SK-N-DZ (cell line): ENCODE results near the gene SMPX.

Experiments used
- DNase-seq: peaks from one replicate; pipeline ENCODE4 v3.0.0-alpha.2; 2015; ENCODE audit warnings: low spot score

SMPX gene

GRCh38 chrX:21715337-21715736, 42.6 kb downstream of the SMPX start:
- DNase-seq: peak; percentile 68

DNA sequence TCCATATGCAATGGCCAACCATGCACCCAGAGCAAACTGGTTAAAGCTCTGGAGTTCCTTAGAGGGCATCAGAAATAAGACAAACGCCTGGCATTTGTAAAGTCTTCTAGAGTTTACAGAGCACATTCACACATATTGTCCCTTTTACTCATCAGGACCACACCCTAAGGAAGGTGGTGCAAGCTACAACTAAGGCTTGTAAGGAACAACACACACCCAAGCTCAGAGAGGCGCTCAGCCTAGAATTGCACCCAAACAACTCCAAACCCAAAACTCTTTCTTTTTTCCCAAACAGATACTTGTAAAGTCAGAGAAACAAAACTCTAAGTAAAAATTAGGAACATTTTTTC, 46.1 kb downstream of the SMPX start:
- DNase-seq: no peak

DNA sequence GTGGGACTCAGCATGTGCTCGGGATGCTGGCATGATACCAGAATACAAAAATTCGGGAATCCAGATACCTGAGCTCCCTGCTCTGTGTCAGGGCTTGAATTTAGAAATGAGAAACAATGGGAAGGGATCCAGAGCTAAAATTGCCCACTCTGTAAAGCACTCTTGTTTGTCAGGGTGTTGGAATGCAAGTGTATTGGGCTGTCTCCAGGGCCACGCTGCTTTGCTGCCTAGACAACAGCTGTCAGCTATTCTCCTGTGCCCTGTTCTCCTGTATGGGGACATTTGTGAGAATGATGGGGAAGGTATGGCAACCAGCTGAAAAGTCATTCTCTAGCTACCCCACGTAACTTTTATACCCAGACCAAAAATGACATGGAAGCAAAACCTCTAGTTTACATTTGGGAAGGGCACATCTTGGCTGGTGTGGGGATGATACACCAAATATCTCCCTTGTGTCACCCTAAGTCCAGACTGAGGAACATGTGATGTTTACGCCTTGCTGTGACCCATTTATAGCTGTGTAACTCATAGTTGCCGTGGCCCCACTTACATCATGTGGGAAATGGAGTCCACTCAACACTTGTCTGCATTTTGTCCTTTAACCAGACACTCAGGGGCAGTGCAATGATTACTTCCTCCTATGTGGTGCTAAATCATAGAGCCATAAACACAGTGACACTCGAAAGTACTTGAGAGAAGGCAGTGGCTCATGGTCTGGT, 46.6 kb downstream of the SMPX start:
- DNase-seq: no peak

- DNase-seq: no peak
These were observed 49.8 kb downstream of the SMPX start for GRCh38 chrX:21708116-21708515.

- no peak for DNase-seq
These were observed 52.7 kb downstream of the SMPX start for GRCh38 chrX:21705225-21705624.

- DNase-seq: peak; percentile 60
These were observed 55.2 kb downstream of the SMPX start for GRCh38 chrX:21702725-21703124.

- peak; percentile 86 for DNase-seq
These were observed 56.9 kb downstream of the SMPX start for GRCh38 chrX:21700967-21701366.

DNA sequence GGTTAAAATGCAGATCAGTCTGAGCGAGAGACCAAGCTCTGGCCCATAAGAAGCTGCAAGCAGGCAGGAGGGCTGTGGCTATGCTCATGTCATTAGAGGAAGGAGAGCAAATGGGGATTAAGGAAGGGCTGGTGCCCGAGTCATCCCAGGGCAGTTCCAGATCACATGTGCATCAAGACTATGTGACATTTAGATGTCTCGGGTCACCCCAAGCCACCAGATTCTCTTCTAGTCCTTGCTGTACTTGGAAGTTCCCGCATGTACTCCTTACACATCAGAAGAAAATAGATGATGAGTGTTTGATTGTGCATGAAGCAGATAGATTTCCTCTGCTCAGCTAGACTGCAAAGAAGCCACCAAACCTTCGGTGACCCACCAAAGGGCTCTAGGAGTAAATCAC, 57.6 kb downstream of the SMPX start:
- no peak for DNase-seq

DNA sequence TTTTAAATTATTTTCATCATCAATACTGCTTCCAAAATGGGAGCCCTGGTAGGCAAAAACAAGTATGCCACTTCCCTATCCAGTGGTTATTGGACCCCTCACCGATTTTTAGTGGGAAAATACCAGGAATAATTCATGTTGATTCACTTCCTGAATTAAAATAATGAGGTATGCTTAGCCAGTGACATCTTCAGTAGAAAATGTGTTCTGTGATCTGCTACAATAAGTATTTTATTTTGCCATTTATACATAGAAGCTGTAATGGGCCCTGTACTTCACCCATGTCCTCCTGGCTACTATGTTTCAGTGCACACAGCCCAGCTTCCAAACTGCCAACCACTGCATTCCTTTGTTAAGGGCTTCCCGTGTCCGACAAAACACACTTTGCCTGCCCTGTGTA, 58.8 kb downstream of the SMPX start:
- DNase-seq: no peak

- DNase-seq: no peak
These were observed 59.6 kb downstream of the SMPX start for GRCh38 chrX:21698272-21698671.

GRCh38 chrX:21691512-21692018, 66.4 kb downstream of the SMPX start:
- DNase-seq: no peak

GRCh38 chrX:21683941-21684340, 74.0 kb downstream of the SMPX start:
- no peak for DNase-seq

- DNase-seq: no peak
These were observed 79.8 kb downstream of the SMPX start for GRCh38 chrX:21678048-21678612.

GRCh38 chrX:21675931-21676330, 82.0 kb downstream of the SMPX start:
- no peak for DNase-seq

DNA sequence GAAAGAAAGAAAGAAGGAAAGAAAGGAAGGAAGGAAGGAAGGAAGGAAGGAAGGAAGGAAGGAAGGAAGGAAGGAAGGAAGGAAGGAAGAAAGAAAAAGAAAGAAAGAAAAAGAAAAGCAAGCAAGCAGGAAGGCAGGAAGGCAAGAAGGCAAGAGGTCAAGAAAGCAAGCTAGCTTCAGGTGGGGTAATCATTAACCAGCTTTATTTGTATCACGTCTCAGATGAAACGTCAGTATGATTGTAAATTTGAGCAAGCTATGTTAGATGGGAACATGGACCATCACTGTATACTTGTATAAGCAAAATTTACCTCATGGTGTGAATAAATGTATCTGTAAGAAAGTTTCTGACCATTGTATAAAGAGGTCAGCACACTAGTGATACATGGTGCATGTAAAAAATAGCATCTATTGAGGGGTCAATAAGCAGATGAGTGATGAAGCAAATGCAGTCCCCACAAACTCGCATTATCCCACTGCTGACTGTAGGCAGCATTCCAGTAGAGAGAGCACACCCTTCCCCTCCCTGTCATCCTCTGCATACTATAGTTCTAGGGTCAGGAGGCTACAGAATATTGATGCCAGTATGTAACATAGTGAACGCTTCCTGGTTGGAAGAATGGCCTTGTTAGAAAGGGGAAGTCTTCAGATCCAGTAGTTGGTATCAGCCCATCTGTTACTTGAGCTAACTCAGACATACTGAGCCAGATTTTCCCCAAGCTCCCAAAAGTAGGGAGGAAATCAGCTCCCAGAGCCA, 83.3 kb downstream of the SMPX start:
- no peak for DNase-seq

- no peak for DNase-seq
These were observed 91.2 kb downstream of the SMPX start for GRCh38 chrX:21666679-21667078.

GRCh38 chrX:21666252-21666651, 91.7 kb downstream of the SMPX start:
- DNase-seq: no peak

GRCh38 chrX:21662761-21663160, 95.2 kb downstream of the SMPX start:
- DNase-seq: no peak

DNA sequence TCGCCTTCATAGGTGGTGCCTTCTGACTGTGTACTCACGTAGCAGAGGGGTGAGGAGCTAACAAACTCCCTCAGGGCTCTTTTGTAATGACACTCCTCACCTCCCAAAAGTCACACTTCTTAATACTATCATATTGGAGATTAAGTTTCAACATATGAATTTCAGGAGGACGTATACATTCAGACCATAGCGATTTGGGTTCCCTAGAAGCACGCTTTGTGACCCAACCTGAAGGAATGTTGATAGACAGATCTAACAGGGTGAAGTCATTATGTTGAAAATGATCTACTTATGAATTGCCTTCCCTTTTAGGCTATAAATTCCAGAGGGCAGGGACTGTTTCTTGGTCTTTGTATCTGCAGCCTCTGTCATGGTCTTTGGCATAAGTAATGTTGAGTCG, 96.6 kb downstream of the SMPX start:
- DNase-seq: no peak

DNA sequence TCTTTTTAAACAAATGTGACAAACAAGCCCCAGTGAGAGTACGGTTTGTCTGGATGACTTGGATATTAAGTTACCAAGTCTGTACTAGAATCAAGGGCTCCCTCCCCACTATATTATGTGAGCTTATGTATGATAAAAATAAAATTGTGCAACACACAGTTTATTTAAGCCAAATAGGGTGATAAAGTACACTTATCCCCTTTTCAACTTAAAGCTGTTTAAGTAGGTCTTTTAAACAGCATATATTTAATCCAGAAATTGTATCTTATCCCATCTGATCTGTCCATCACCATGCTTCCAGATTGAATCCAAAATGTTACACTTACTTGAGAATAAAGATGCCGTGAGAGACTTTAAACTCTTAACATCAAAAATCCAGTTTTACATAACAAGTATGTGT, 97.8 kb downstream of the SMPX start:
- no peak for DNase-seq

- DNase-seq: no peak
These were observed 98.6 kb downstream of the SMPX start for GRCh38 chrX:21659320-21659719.

GRCh38 chrX:21658746-21659145, 99.2 kb downstream of the SMPX start:
- no peak for DNase-seq
